Stimulated activated memory B cell treated with anti-CD40 and anti-IgM and Interleukin-4, amounts not matched to agents 10 μg/mL and 1 μg/mL and 100 μg/mL, for 72 hours (primary cell): ENCODE results near the gene TRIP13.
"Not testable (repeated sequence)": the region's sequence is repeated elsewhere in the genome, so short reads cannot be mapped to it uniquely, and the experiment has no call there.

Experiments
- ATAC-seq: fragments of 150-1000 bp; cut with Tn5 transposase; 2 replicates; pipeline ENCODE4 v1.10.0; 2021
- H3K27ac Mint-ChIP-seq: one replicate; pipeline ENCODE4 v1.8.0; 2022; ENCODE audit warnings: mild to moderate bottlenecking, mixed read lengths
- H3K27me3 Mint-ChIP-seq: one replicate; pipeline ENCODE4 v1.8.0; 2022; ENCODE audit warnings: mixed read lengths
- H3K36me3 Mint-ChIP-seq: one replicate; pipeline ENCODE4 v1.8.0; 2022; ENCODE audit warnings: mixed read lengths
- H3K4me1 Mint-ChIP-seq: one replicate; pipeline ENCODE4 v1.8.0; 2022; ENCODE audit warnings: mixed read lengths
- H3K4me3 Mint-ChIP-seq: one replicate; pipeline ENCODE4 v1.8.0; 2022; ENCODE audit warnings: mild to moderate bottlenecking, moderate library complexity, mixed read lengths
- H3K9me3 Mint-ChIP-seq: one replicate; pipeline ENCODE4 v1.8.0; 2022; ENCODE audit warnings: mixed read lengths

TRIP13 gene

DNA sequence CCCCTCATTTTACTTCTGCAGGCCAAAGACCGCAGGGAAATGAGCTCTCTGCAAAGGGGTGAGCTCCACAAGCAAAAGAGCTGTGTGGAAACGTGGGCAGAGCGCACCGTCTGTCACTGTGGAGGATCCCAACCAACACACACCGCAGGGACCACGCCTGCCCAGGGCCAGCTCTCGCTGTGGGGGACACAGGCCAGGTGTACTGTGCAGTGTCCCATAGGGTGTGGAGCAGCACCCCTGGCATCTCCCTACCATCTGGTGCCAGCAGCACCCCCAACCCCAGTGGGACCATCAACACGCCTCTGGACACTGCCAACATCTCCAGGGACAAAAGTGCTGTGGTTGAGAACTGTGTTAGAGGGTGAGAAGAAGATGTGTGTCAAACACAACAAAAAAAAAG is 14.0 kb upstream of the TRIP13 start:
- H3K27ac Mint-ChIP-seq, H3K27me3 Mint-ChIP-seq, H3K9me3 Mint-ChIP-seq, H3K4me3 Mint-ChIP-seq: not testable (repeated sequence)
- Mint-ChIP-seq H3K36me3 (peaks cover 73% of the 10 kb centered on the region), H3K4me1 (peaks cover 18% of the 10 kb centered on the region)
- ATAC-seq = peak; percentile 66

DNA sequence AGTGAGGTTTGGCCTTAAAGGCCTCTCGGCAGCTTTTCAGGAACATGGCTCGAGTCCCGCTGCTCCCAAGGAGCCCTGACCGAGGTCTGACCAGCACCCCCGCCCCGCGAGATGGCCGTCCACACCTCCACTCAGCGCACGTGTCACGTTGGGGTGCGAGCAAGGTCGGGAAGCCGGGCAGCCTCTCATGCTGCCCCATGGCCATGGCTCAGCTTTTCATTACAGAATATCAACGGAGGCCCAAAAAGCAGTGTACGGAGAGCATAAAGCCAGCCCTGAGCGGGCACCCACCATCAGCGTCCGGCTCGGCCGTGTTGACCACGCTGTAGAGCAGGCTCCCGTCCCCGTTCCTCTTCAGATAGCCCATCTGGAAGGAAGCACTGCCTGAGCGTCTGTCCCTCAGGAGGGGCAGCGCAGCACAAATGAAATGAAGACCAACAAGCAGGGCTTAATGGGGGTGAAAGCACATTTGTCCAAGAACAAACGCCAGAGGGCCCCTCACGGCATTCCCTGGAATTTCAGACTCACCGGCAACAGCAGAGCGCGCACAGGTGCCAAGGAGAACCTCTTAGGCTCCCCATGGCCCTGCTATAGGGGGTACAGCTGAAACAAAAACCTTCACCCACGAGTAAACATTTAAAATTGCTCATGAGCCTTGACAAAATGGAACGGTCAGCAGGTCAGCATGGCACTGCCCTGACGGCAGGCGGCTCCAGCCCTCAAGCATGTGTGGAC is 11.7 kb upstream of the TRIP13 start:
- ATAC-seq = no peak
- no peak overlapping the region for H3K4me3 Mint-ChIP-seq
- H3K9me3 Mint-ChIP-seq = peaks cover 8% of the 10 kb centered on the region
- no peak overlapping the region for H3K27ac Mint-ChIP-seq
- no peaks in the 10 kb centered on the region for H3K27me3 Mint-ChIP-seq
- peaks cover 76% of the 10 kb centered on the region for H3K36me3 Mint-ChIP-seq
- H3K4me1 Mint-ChIP-seq = peaks cover 15% of the 10 kb centered on the region

DNA sequence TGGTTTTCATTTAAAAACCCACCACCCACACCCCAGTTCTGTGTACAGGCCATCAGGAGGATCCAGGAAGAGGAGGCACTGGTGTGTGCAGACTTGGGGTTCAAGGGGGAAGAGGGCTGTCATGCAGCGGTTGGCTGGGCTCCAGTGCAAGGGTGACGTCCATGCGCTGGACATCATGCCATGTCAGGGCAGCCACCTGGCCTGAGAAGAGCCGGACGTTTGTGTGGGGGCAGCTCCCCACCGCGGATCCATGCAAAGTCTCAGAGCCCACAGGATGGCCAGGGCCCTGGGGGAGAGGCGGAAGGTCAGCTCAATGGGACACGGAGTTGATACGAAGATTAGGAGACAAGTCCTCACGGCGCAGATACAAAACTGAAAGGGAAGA is 11.1 kb upstream of the TRIP13 start:
- no peak for ATAC-seq
- Mint-ChIP-seq H3K9me3 (peaks cover 8% of the 10 kb centered on the region), H3K27ac (no peak overlapping the region), H3K36me3 (peaks cover 78% of the 10 kb centered on the region), H3K4me3 (no peak overlapping the region), H3K4me1 (peaks cover 15% of the 10 kb centered on the region), H3K27me3 (no peaks in the 10 kb centered on the region)

DNA sequence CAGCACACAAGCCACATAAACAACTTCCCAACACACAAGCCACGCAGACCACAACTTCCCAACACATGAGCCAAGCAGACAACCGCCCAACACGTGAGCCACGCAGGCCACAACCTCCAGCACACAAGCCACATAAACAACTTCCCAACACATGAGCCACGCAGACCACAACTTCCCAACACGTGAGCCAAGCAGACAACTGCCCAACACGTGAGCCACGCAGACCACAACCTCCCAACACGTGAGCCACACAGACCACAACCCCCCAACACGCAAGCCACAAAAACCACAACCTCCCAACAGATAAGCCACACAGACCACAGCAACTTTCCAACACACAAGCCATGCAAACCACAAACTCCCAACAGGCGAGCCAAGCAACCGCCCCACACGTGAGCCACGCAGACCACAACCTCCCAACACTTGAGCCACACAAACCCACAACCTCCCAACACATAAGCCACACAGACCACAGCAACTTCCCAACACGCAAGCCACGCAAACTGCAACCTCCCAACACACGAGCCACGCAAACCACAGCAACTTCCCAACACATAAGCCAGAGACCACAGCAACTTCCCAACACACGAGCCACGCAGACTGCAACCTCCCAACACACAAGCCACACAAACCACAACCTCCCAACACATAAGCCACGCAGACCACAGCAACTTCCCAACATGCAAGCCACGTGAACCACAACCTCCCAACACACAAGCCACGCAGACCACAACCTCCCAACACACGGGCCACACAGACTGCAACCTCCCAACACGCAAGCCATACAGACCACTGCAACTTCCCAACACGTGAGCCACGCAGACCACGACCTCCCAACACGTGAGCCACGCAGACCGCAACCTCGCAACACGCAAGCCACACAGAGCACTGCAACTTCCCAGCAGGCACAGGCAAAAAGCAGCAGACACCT is 10.2 kb upstream of the TRIP13 start:
- Mint-ChIP-seq H3K36me3 (peaks cover 80% of the 10 kb centered on the region), H3K4me1 (peaks cover 15% of the 10 kb centered on the region), H3K27ac (peak overlapping the region; percentile 9), H3K9me3 (peaks cover 8% of the 10 kb centered on the region), H3K27me3 (no peaks in the 10 kb centered on the region), H3K4me3 (peak overlapping the region; percentile 1)
- ATAC-seq = no peak

DNA sequence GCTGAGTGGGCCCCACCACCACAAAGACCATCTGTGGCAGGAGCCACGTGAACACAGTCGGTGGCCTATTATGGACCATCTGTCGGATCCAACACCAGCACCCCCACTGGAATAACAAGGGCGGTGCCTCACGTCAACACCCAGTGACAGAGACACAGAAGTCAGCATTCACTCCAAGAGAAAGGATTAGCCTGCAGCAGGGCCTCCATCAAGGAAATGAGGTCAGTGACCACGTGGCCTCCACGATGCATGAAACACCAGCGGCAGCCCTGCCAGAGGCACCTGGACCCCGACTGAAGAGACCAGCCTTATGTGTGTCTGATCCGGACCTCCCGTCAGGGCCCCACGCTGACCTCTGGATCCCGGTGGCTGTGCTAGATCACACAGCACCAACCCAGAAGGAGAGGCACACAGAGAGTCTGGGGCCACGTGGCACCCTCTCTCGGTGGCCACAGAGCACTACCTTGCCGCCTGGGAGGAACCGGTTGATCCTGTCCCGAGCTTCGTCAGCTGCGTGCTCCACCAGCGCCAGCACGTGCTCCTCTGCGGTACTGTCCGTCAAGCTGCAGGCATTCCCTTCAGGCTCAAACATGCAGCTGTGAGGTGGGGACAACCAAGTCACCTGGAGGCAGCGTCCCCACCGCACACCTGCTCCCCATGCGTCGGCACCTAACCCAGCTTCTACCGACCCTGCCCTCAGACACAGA is 9.1 kb upstream of the TRIP13 start:
- peaks cover 77% of the 10 kb centered on the region for H3K36me3 Mint-ChIP-seq
- peaks cover 15% of the 10 kb centered on the region for H3K4me1 Mint-ChIP-seq
- no peak overlapping the region for H3K27ac Mint-ChIP-seq
- H3K9me3 Mint-ChIP-seq = peaks cover 8% of the 10 kb centered on the region
- no peak overlapping the region for H3K4me3 Mint-ChIP-seq
- no peak for ATAC-seq
- no peaks in the 10 kb centered on the region for H3K27me3 Mint-ChIP-seq

DNA sequence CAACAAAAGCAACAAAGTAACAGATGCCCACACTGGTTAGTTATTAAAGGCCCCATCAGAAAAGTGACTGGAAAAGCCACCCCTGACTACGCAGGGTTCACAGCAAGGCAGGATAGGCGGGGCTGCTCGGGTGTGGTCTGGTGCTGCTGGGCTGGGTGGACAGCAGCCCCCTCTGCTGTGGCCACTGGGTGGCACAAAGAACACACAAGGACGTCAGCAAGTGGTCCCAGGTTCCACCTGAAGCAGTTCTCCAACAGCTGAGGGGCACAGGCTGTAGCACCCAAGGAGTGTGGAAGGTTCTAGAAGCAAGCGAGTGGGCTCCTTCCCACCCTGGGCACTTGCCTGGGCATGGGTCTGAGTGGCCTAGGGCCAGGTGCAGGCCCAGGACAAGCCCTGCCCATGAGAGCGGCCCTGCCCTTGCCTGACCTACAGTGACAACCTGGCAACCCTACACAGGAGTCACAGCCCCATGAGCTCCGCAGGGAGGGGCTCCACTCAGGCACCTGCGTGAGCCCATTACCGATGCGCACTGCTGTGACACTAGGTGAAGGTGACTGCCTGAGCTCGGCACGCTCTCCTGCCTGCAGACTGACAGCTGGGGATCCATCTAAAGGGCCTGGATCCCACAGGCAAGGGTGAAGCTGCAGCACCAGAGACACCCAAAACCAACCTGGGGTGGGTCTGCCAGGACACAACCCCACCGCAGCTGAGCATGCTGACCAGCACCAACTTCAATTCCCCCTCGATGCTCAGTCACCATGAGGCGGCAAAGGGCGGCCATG is 8.1 kb upstream of the TRIP13 start:
- Mint-ChIP-seq H3K9me3 (peaks cover 8% of the 10 kb centered on the region), H3K27me3 (no peaks in the 10 kb centered on the region), H3K27ac (no peak overlapping the region), H3K4me3 (no peak overlapping the region), H3K36me3 (peaks cover 84% of the 10 kb centered on the region), H3K4me1 (peaks cover 15% of the 10 kb centered on the region)
- ATAC-seq = no peak

DNA sequence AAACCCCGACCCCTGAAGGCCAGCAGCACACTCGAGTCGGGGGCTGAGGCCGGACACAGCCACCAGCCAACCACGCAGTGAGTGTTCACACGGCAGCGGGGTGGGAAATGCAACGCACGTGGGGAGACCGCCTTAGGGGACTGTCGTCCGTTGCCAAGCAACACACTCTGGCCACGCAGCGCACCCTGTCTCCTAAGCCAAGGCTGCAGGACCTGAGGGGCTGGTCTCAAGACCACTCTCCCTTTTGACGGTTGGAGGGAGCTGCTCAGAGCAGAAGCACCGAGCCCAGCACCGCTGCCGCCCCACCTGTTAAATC is 7.6 kb upstream of the TRIP13 start:
- H3K36me3 Mint-ChIP-seq = peaks cover 86% of the 10 kb centered on the region
- H3K27me3 Mint-ChIP-seq = no peaks in the 10 kb centered on the region
- H3K9me3 Mint-ChIP-seq = peaks cover 8% of the 10 kb centered on the region
- H3K27ac Mint-ChIP-seq = no peak overlapping the region
- ATAC-seq = no peak
- H3K4me3 Mint-ChIP-seq = no peak overlapping the region
- peaks cover 15% of the 10 kb centered on the region for H3K4me1 Mint-ChIP-seq

DNA sequence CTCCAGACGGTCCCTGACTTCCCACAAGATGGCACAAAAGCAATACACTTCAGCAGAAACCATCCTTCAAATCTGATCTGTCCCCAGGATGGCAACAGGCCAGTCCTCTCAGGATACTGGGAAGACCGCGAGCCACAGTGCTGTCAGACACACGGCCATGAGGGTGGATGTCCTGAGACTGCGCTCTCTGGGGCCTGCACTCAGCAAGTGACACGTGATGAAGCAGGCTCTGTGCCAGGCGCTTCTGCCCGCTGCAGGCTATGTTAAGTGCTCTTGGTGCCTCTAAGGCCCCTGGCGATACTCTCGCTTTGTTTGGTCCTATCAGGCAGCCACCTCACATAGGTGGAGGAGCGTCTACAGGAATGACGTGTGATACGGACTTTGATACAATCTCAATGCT is 7.2 kb upstream of the TRIP13 start:
- Mint-ChIP-seq H3K4me1 (peaks cover 15% of the 10 kb centered on the region), H3K27me3 (no peaks in the 10 kb centered on the region), H3K4me3 (no peak overlapping the region), H3K9me3 (peaks cover 8% of the 10 kb centered on the region), H3K36me3 (peaks cover 86% of the 10 kb centered on the region), H3K27ac (no peak overlapping the region)
- no peak for ATAC-seq

DNA sequence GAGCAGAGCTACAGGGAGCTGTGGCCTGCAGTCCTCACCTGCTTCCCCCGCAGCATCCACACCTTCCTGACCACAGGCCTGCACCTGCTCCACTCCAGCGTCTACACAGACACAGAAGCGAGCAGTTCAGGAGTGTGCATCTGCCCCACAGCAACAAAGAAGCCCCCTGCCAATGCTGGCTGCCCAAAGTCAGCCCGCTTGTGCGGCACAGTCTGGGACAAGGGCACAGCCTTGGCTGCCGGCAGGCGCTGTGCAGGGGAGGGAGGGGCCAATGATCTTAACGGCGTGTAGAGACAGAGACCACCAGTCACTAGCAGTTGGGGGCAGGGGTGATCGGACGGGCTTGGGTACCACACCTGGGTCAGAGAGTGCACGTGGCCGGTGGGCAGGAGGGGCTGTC is 6.6 kb upstream of the TRIP13 start:
- Mint-ChIP-seq H3K4me1 (peaks cover 19% of the 10 kb centered on the region), H3K27ac (no peak overlapping the region), H3K27me3 (no peaks in the 10 kb centered on the region), H3K9me3 (peaks cover 8% of the 10 kb centered on the region), H3K4me3 (no peak overlapping the region), H3K36me3 (peaks cover 85% of the 10 kb centered on the region)
- no peak for ATAC-seq

DNA sequence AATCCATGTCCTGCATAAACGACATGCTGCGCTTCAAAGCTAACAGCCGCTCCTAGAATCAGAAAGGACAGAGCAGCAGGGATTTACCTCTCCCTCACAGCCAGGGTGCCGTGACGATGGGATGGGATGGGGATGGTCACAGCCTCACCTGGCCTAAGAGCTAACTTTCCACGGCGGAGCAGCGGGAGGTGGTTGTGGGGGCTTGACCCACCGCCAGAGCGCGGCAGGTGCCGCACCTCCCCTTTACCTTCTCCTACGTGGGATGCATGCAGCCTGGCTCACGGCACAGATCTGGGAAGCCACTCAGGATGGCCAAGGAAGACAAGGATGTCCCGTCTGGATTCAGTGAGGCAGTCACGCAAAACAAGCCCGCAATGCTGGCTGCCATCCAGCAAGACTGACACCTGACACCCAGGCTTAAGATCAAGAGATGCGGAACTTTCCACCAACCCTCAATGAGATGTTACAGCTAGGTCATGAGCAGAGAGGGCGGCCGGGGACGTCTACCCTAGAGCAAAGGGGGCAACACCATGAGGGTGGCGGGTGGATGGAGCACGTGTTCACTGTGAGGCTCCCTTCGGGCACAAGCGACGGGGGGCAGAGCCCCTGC is 5.9 kb upstream of the TRIP13 start:
- H3K36me3 Mint-ChIP-seq = peaks cover 85% of the 10 kb centered on the region
- peaks cover 8% of the 10 kb centered on the region for H3K9me3 Mint-ChIP-seq
- H3K27ac Mint-ChIP-seq = no peak overlapping the region
- ATAC-seq = no peak
- no peaks in the 10 kb centered on the region for H3K27me3 Mint-ChIP-seq
- no peak overlapping the region for H3K4me3 Mint-ChIP-seq
- H3K4me1 Mint-ChIP-seq = peaks cover 26% of the 10 kb centered on the region

DNA sequence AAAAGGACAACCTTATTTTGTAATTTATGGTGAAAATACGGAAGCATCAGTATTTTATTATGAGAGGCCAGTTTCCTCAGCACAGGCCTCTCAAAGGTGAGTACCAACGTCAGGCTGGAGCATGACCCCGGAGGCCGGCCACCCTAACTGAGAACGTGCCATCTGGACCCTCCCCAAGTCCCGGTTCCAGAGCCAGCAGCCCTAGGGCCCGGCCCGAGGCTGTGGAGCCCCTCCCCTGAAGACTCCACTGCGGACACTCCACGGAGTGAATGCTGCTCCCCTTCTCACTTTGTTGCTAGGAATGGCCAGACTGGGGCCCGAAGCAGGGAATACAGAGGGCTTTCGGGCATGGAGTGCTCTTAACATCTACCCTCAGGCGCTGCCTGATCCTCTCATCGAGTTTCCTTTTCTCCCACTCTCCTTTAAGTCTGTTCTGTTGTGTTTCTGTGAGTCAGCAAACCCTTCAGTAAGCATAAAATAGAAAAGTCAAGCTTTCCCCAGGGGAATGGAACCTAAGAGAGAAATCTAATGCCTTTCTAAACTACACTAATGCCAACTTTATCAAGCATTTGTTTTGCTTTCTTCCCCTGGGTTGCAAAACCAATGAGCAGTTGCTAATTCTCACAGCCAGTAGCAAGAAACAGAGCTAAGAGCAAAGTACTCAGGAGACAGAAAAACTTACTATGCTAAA is 4.6 kb upstream of the TRIP13 start:
- Mint-ChIP-seq H3K9me3 (no peaks in the 10 kb centered on the region), H3K4me3 (no peak overlapping the region), H3K4me1 (peaks cover 16% of the 10 kb centered on the region), H3K27me3 (no peaks in the 10 kb centered on the region), H3K36me3 (peaks cover 72% of the 10 kb centered on the region), H3K27ac (no peak overlapping the region)
- ATAC-seq = no peak

DNA sequence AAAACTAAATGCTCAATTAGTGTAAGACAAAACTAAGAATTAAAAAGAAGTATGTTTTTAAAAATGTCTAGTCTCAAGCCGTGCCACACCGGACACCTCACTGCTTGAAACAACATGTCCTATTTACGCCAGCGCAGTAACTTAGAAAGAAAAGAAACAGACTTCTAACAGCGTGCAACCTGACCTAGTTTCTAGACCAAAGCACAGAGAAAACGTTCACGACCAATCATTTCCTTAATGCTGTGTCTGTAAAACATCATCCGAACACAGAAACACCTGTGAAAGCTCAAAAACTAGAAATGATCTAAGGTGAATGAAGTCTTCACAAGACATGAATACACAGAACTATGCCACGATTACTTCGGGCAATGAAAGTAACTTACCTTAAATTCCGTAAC is 4.0 kb upstream of the TRIP13 start:
- Mint-ChIP-seq H3K27ac (no peak overlapping the region), H3K9me3 (no peaks in the 10 kb centered on the region), H3K4me1 (peaks cover 14% of the 10 kb centered on the region), H3K27me3 (no peaks in the 10 kb centered on the region), H3K4me3 (no peak overlapping the region), H3K36me3 (peaks cover 67% of the 10 kb centered on the region)
- no peak for ATAC-seq

DNA sequence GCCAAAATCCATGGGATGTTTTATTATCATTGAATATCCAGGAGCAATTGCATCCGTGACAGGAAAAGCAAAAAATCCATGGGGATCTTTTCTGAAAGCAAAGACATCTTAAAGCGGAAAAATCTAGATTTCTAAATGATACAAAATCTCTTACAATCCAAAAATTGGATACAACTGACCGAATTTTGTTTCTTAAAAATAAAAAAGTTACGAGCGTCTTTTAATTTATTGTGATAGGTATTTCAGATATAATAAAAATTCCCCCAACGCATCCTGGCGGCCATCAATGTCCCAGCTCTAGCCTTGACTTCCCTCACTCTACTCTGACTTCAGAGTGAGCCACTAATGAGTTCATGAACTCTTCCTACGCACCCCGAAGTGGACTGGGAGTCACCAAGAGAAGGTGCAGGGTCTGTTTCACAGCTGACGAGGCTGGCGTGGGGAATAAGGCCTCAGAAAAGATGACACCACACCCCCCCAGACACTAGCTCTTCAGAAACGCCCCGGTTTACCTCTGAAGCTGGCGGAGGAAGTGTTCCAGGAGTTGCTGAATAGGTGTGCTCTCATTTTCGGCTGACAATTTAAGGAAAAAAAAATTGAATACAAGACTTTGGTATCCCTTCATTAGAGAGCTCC is 3.5 kb upstream of the TRIP13 start:
- H3K4me1 Mint-ChIP-seq = peaks cover 14% of the 10 kb centered on the region
- no peak overlapping the region for H3K27ac Mint-ChIP-seq
- H3K4me3 Mint-ChIP-seq = no peak overlapping the region
- H3K36me3 Mint-ChIP-seq = peaks cover 61% of the 10 kb centered on the region
- H3K9me3 Mint-ChIP-seq = no peaks in the 10 kb centered on the region
- ATAC-seq = no peak
- H3K27me3 Mint-ChIP-seq = no peaks in the 10 kb centered on the region
